GM13976 (cell line): ENCODE data around the gene IRS1.

ENCODE experiments used
- DNase-seq: peaks from one replicate; pipeline ENCODE4 v3.0.0; 2012; ENCODE audit warnings: low spot score
- CTCF ChIP-seq: IDR thresholded peaks from 2 replicates; pipeline ENCODE4 v1.5.1; 2012; ENCODE audit warnings: borderline replicate concordance, mild to moderate bottlenecking; ENCODE audit not compliant: insufficient read depth; ENCODE audit errors: extremely low read depth, missing control alignments, control extremely low read depth
- in situ Hi-C: fragments of 300-500 bp; cut with MboI; formaldehyde crosslinking; loops from one replicate; pipeline ENCODE4 v1.12.0; 2022; ENCODE audit warnings: low sequenced_read_pairs, mixed read lengths, inconsistent platforms; ENCODE audit not compliant: unreplicated experiment

IRS1 gene

GRCh38 chr2:226702376-226702775, 97.2 kb downstream of the IRS1 start:
- in situ Hi-C loops: no loop called here
- TF ChIP-seq CTCF: no peak
- no peak for DNase-seq

- in situ Hi-C loops: no loop called here
- DNase-seq: no peak
Measured at GRCh38 chr2:226701052-226701451, 98.6 kb downstream of the IRS1 start.

GRCh38 chr2:226699321-226699720, 100.3 kb downstream of the IRS1 start:
- no peak for TF ChIP-seq CTCF
- no peak for DNase-seq
- in situ Hi-C loops: no loop called here

More at GRCh38 chr2:226701052-226701451, 98.6 kb downstream of the IRS1 start:
- no peak for TF ChIP-seq CTCF

- DNase-seq: no peak
- no peak for TF ChIP-seq CTCF
- in situ Hi-C loops: no loop called here
Measured at GRCh38 chr2:226698671-226699070, 100.9 kb downstream of the IRS1 start.

GRCh38 chr2:226694586-226695284, 104.9 kb downstream of the IRS1 start:
- no peak for TF ChIP-seq CTCF
- in situ Hi-C loops: no loop called here

GRCh38 chr2:226694149-226694548, 105.5 kb downstream of the IRS1 start:
- DNase-seq: no peak
- no peak for TF ChIP-seq CTCF
- in situ Hi-C loops: no loop called here

More at GRCh38 chr2:226694586-226695284, 104.9 kb downstream of the IRS1 start:
- DNase-seq: no peak
